ENCODE results near the gene PHF21B.

DNA sequence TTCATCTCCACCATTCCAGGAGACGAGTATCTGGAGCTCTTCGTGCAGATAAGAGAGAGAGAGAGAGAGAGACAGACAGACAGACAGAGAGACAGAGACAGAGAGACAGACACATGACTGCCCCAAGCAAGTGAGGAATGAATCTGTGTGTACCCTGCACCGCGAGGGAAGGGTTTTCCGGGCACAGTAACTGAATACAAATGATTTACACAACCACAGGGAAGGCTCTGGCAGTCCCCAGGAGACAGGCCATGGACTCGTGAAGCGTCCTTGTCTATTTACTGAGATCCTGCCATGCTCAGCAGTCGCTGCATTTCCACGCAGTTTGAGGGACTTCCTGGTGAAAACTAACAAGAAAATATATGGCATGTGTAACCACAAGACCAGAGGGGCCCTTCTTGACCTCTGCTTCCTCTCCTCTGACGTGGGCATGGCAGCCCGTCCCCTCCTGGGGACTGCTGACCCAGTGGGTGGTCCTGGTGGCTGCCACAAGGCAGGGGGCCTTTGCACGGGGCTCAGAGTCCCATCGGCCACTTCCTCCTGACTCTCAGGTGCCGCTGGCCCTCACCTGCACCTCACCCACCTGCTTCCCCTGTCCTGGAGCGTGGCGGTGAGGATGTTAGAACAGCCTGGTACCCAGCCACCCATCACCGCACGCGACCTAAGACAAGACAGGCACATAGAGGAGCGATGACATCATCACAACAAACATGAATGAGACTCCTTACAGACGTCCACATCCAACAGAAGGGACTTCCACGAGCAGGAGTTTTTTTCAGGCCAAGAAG is 75.9 kb downstream of the PHF21B start:
- TF ChIP-seq, protein P1, sequence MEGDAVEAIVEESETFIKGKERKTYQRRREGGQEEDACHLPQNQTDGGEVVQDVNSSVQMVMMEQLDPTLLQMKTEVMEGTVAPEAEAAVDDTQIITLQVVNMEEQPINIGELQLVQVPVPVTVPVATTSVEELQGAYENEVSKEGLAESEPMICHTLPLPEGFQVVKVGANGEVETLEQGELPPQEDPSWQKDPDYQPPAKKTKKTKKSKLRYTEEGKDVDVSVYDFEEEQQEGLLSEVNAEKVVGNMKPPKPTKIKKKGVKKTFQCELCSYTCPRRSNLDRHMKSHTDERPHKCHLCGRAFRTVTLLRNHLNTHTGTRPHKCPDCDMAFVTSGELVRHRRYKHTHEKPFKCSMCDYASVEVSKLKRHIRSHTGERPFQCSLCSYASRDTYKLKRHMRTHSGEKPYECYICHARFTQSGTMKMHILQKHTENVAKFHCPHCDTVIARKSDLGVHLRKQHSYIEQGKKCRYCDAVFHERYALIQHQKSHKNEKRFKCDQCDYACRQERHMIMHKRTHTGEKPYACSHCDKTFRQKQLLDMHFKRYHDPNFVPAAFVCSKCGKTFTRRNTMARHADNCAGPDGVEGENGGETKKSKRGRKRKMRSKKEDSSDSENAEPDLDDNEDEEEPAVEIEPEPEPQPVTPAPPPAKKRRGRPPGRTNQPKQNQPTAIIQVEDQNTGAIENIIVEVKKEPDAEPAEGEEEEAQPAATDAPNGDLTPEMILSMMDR (IDR thresholded peaks at IDR 0.05): no peak
- no peak for TF ChIP-seq POLR2A (IDR thresholded peaks at IDR 0.05)
